Testis (tissue), 3 donors: ENCODE results near the gene CDKL5. TPM values are rescaled to one million over a fixed set of nuclear protein-coding genes. Genes with fewer than 3 reads are reported as not detected.

ENCODE experiments used
- DNase-seq: peaks from one replicate; pipeline ENCODE4 v3.0.0-alpha.2; 2019
- H3K27ac ChIP-seq, 2 donors: fragments of 200-600 bp; sonication (generic); one replicate each; pipeline ENCODE4 v1.5.1; 2019
- H3K27me3 ChIP-seq: fragments of 200-600 bp; sonication (generic); one replicate; pipeline ENCODE4 v1.5.1; 2019
- H3K36me3 ChIP-seq: fragments of 200-600 bp; sonication (generic); one replicate; pipeline ENCODE4 v1.5.1; 2017; ENCODE audit warnings: low read depth; ENCODE audit errors: missing control alignments
- H3K4me1 ChIP-seq: fragments of 200-600 bp; sonication (generic); one replicate; pipeline ENCODE4 v1.5.1; 2019
- H3K4me3 ChIP-seq, 2 donors: fragments of 200-600 bp; sonication (generic); one replicate each; pipeline ENCODE4 v1.5.1; 2017 to 2019
- H3K9me3 ChIP-seq: fragments of 200-600 bp; sonication (generic); one replicate; pipeline ENCODE4 v1.5.1; 2017
- POLR2A ChIP-seq: fragments of 450-650 bp; IDR thresholded peaks from one replicate; pipeline ENCODE4 v1.6.1; 2017; ENCODE audit warnings: antibody characterized with exemption, mild to moderate bottlenecking, moderate library complexity
- WGBS, 2 donors: methylation state at CpG; one replicate each; pipeline ENCODE4 v1.1.5; 2018; 5-methylcytosine and 5-hydroxymethylcytosine counted together
- intact Hi-C: fragments of 100-400 bp; cut with DNase I; formaldehyde crosslinking; loops from one replicate; pipeline ENCODE4 v1.15.1; 2023; ENCODE audit warnings: low total_unique reads
- polyA plus RNA-seq: library from polyadenylated mRNA; stranded (reverse); fragments of 350-450 nt; fragmentation: Illumina TruSeq; extraction: RNeasy Lipid Tissue Mini Kit (QIAGEN cat#74804); gene quantifications from one replicate; pipeline ENCODE4 v1.2.3, GENCODE V29; 2014; ENCODE audit warnings: low read depth, low replicate concordance; ENCODE audit not compliant: insufficient read depth
- total RNA-seq, 2 donors: library from RNA; depleted of rRNA; stranded (reverse); fragments of >200 nt; gene quantifications; one replicate each; pipeline ENCODE4 v1.2.3, GENCODE V29; 2016
- TF ChIP-seq, protein P1 (sequence below), 3 experiments: fragments of 450-650 bp in 2 of 3; fragments of 200-600 bp in 1 of 3; sonication (generic) in 1 of 3; IDR thresholded peaks; one replicate each; pipeline ENCODE4 v1.5.1; 2016 to 2019; ENCODE audit warnings: antibody characterized with exemption in 3 of 3, mild to moderate bottlenecking in 2 of 3, moderate library complexity in 1 of 3

Gene CDKL5
- total and polyA plus RNA-seq, 3 donors from 2014 or later: 20.1 to 24.7 (median 21.1) TPM

DNA sequence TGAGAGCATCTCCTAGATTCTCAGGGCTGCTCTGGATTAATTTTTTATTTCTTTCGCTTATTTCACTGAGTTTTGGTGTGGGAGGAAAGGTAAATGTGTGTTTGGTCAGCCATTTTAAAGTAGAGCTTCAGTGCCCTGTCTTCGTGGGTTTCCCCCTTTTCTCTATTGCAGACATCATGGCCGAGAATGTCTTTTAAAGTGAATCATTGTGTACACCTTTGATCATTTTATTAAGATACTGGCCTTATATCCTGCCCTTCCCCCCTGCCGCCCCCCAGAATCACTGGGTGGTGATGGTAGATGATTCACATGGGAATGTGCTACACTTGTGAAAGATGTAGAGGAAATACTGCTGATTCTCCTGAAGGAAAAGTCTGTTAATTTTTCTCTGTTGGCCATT, 23.8 kb downstream of the CDKL5 start:
- DNase-seq: no peak
- intact Hi-C loops: no loop called here
- Histone ChIP-seq H3K36me3 (no peaks in the 10 kb centered on the region), H3K9me3 (no peaks in the 10 kb centered on the region), H3K27me3 (no peaks in the 10 kb centered on the region), H3K4me1 (no peaks in the 10 kb centered on the region), H3K4me3 (no peak overlapping the region), H3K27ac (no peak overlapping the region)
- 91 to 100% methylated on average over 4 of the region's 4 CpGs for WGBS, 2 donors
- TF ChIP-seq POLR2A: no peak
- TF ChIP-seq, protein P1, sequence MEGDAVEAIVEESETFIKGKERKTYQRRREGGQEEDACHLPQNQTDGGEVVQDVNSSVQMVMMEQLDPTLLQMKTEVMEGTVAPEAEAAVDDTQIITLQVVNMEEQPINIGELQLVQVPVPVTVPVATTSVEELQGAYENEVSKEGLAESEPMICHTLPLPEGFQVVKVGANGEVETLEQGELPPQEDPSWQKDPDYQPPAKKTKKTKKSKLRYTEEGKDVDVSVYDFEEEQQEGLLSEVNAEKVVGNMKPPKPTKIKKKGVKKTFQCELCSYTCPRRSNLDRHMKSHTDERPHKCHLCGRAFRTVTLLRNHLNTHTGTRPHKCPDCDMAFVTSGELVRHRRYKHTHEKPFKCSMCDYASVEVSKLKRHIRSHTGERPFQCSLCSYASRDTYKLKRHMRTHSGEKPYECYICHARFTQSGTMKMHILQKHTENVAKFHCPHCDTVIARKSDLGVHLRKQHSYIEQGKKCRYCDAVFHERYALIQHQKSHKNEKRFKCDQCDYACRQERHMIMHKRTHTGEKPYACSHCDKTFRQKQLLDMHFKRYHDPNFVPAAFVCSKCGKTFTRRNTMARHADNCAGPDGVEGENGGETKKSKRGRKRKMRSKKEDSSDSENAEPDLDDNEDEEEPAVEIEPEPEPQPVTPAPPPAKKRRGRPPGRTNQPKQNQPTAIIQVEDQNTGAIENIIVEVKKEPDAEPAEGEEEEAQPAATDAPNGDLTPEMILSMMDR (IDR thresholded peaks at IDR 0.05): no peak

GRCh38 chrX:18455384-18455783, 30.0 kb downstream of the CDKL5 start:
- intact Hi-C loops: no loop called here

DNA sequence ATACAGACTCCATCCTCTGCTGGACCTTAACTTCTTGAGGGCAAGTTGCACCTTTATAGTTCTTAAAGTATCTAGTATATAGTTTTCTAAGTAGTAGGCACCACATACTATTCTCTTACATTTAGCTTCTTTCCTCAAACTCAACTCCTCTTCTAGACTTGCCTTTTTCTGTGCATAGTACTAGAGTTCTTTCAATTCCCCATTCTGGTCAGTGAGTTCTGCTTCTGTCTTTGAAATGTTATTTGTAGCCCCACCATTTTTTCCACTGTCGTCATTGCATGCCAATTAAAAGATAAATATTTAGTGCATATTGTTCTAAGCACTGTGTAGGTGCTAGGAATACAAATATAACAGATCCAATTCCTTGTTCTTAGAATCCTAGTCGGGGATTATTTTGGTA, 31.6 kb downstream of the CDKL5 start:
- Histone ChIP-seq H3K4me1 (no peaks in the 10 kb centered on the region), H3K36me3 (no peaks in the 10 kb centered on the region), H3K9me3 (no peaks in the 10 kb centered on the region), H3K27me3 (no peaks in the 10 kb centered on the region), H3K4me3 (no peak overlapping the region), H3K27ac (no peak overlapping the region)
- TF ChIP-seq, protein P1 (IDR thresholded peaks at IDR 0.05): no peak
- no peak for TF ChIP-seq POLR2A
- no peak for DNase-seq
- intact Hi-C loops: no loop called here
- 58 to 70% methylated on average over 2 of the region's 2 CpGs for WGBS, 2 donors

More at GRCh38 chrX:18455384-18455783, 30.0 kb downstream of the CDKL5 start:
- no peaks in the 10 kb centered on the region for H3K9me3 ChIP-seq
- 52 to 58% methylated on average over 2 of the region's 2 CpGs for WGBS, 2 donors
- H3K4me1 ChIP-seq: no peaks in the 10 kb centered on the region
- DNase-seq: no peak
- H3K36me3 ChIP-seq: no peaks in the 10 kb centered on the region
- H3K27me3 ChIP-seq: no peaks in the 10 kb centered on the region
- H3K4me3 ChIP-seq: no peak overlapping the region
- TF ChIP-seq POLR2A: no peak
- TF ChIP-seq, protein P1 (IDR thresholded peaks at IDR 0.05): no peak
- H3K27ac ChIP-seq: no peak overlapping the region

DNA sequence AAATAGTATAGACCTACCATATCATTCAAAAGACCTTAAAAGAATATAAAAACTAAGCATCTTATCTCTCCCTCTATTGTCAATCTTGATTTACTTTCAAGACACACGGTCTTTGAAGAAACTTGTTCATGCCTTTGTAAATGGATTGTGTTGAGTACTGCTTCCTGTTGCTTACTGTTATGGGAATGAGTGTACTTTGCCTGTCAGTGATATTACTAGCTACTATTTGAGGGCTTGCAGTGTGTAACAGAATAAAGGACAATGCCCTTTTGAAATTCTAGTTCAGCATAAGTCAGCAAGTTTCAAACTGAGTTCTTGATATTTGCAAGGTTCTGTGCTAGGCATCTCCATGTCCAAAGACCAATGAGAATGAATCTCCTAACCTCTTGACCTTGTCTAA, 36.0 kb downstream of the CDKL5 start:
- intact Hi-C loops: no loop called here
- Histone ChIP-seq H3K36me3 (no peaks in the 10 kb centered on the region), H3K9me3 (no peaks in the 10 kb centered on the region), H3K4me1 (no peaks in the 10 kb centered on the region), H3K27me3 (no peaks in the 10 kb centered on the region), H3K27ac (no peak overlapping the region), H3K4me3 (no peak overlapping the region)
- TF ChIP-seq, protein P1 (IDR thresholded peaks at IDR 0.05): no peak
- TF ChIP-seq POLR2A: no peak
- 63 to 76% methylated on average over 1 of the region's 1 CpG for WGBS, 2 donors
- no peak for DNase-seq

GRCh38 chrX:18464499-18464898, 39.1 kb downstream of the CDKL5 start:
- Histone ChIP-seq H3K9me3 (no peaks in the 10 kb centered on the region), H3K27ac (no peak overlapping the region), H3K4me1 (no peaks in the 10 kb centered on the region), H3K4me3 (no peak overlapping the region), H3K36me3 (no peaks in the 10 kb centered on the region), H3K27me3 (no peaks in the 10 kb centered on the region)
- no peak for DNase-seq
- TF ChIP-seq POLR2A: no peak
- TF ChIP-seq, protein P1 (IDR thresholded peaks at IDR 0.05): no peak
- intact Hi-C loops: no loop called here
